Measurements from ENCODE around the gene RNU6-1.

GRCh38 chr15:67853454-67853853, 13.6 kb upstream of the RNU6-1 start:
- no peak for TF ChIP-seq POLR2AphosphoS5 (IDR thresholded peaks at IDR 0.05)
- TF ChIP-seq, protein P1, sequence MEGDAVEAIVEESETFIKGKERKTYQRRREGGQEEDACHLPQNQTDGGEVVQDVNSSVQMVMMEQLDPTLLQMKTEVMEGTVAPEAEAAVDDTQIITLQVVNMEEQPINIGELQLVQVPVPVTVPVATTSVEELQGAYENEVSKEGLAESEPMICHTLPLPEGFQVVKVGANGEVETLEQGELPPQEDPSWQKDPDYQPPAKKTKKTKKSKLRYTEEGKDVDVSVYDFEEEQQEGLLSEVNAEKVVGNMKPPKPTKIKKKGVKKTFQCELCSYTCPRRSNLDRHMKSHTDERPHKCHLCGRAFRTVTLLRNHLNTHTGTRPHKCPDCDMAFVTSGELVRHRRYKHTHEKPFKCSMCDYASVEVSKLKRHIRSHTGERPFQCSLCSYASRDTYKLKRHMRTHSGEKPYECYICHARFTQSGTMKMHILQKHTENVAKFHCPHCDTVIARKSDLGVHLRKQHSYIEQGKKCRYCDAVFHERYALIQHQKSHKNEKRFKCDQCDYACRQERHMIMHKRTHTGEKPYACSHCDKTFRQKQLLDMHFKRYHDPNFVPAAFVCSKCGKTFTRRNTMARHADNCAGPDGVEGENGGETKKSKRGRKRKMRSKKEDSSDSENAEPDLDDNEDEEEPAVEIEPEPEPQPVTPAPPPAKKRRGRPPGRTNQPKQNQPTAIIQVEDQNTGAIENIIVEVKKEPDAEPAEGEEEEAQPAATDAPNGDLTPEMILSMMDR (IDR thresholded peaks at IDR 0.05), result no peak
- TF ChIP-seq POLR2A (IDR thresholded peaks at IDR 0.05), result no peak
- no peak for TF ChIP-seq EP300 (IDR thresholded peaks at IDR 0.05)

All from suprapubic skin (tissue), 4 donors.